ENCODE results near the gene TCTN3.
"Not testable (repeated sequence)": the region's sequence is repeated elsewhere in the genome, so short reads cannot be mapped to it uniquely, and the experiment has no call there.

GRCh38 chr10:95722496-95722895 lies 28.8 kb upstream of the TCTN3 start:
- TF ChIP-seq CTCF (optimal IDR thresholded peaks at IDR 0.05 in 1 of 3, IDR thresholded peaks at IDR 0.05 in 1 of 3, conservative IDR thresholded peaks at IDR 0.05 in 1 of 3; ENCODE audit: extremely low read depth in 1 of 3, insufficient read depth in 2 of 3, low read length in 3 of 3); EZH2 (IDR thresholded peaks at IDR 0.05; ENCODE audit: low read length): not testable (repeated sequence)

Data from keratinocyte (primary cell).